G401 (cell line): ENCODE measurements around the gene BHLHE40. TPM values are rescaled to one million over a fixed set of nuclear protein-coding genes. Genes with fewer than 3 reads are reported as not detected.

Experiments used
- DNase-seq: peaks from one replicate; pipeline ENCODE4 v3.0.0-alpha.2; 2015; ENCODE audit warnings: low spot score
- in situ Hi-C: cut with HindIII; loops from 2 replicates; pipeline ENCODE4 v1.10.0; 2016; ENCODE audit warnings: low sequenced_read_pairs, mixed read lengths
- total RNA-seq: library from RNA; depleted of rRNA; stranded (reverse); fragments of >200 nt; shearing (Covaris generic); gene quantifications from 2 replicates; pipeline ENCODE4 v1.2.3, GENCODE V29; 2014

The BHLHE40 gene
- total RNA-seq, 1 experiment from 2014 or later: 7.2 TPM

GRCh38 chr3:4981665-4982494 lies 2.6 kb downstream of the BHLHE40 start:
- peak; percentile 57 for DNase-seq
- in situ Hi-C loops: no loop called here

GRCh38 chr3:4982773-4983738 lies 3.8 kb downstream of the BHLHE40 start:
- in situ Hi-C loops: no loop called here
- DNase-seq: no peak

- no peak for DNase-seq
- in situ Hi-C loops: no loop called here
These were observed 4.7 kb downstream of the BHLHE40 start for GRCh38 chr3:4983739-4984510.

DNA sequence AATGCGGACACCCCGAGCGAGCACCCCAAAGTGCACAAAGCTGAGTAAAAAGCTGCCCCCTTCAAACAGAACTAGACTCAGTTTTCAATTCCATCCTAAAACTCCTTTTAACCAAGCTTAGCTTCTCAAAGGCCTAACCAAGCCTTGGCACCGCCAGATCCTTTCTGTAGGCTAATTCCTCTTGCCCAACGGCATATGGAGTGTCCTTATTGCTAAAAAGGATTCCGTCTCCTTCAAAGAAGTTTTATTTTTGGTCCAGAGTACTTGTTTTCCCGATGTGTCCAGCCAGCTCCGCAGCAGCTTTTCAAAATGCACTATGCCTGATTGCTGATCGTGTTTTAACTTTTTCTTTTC lies 5.3 kb downstream of the BHLHE40 start:
- DNase-seq: no peak
- in situ Hi-C loops: no loop called here

- in situ Hi-C loops: no loop called here
- DNase-seq: peak; percentile 20
These were observed 6.3 kb downstream of the BHLHE40 start for GRCh38 chr3:4985330-4986174.

DNA sequence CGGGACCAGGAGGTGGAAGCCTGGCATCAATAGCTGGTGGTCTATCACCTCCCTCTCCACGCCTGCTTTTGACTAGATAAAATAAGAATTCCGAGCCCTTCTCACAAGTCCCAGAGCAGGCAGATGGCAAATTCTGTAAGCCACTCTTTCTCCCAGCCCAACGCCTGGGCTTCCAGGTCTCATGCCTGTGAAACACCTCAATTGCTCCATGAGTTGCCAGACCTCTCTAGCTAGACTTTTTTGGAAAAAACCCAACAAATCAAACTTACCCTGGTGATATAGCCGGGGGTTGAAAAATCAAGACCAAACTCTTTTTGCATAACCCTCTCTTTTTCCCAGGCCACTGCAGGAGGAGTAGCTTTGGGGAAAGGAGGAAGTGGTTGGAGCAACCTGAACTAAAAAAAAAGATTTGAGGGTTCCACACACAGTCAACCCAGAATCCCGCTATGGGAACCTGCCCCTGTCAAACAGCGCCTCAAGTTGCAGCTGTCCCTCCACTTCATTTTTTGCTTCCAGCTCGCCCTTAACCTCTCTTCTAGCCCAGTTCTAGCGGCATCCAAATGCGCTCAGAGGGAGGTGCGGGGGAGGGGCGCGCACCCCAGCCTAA lies 7.0 kb downstream of the BHLHE40 start:
- DNase-seq: no peak
- in situ Hi-C loops: no loop called here

- DNase-seq: peak; percentile 77
- in situ Hi-C loops: no loop called here
These were observed 7.7 kb downstream of the BHLHE40 start for GRCh38 chr3:4986782-4987537.

DNA sequence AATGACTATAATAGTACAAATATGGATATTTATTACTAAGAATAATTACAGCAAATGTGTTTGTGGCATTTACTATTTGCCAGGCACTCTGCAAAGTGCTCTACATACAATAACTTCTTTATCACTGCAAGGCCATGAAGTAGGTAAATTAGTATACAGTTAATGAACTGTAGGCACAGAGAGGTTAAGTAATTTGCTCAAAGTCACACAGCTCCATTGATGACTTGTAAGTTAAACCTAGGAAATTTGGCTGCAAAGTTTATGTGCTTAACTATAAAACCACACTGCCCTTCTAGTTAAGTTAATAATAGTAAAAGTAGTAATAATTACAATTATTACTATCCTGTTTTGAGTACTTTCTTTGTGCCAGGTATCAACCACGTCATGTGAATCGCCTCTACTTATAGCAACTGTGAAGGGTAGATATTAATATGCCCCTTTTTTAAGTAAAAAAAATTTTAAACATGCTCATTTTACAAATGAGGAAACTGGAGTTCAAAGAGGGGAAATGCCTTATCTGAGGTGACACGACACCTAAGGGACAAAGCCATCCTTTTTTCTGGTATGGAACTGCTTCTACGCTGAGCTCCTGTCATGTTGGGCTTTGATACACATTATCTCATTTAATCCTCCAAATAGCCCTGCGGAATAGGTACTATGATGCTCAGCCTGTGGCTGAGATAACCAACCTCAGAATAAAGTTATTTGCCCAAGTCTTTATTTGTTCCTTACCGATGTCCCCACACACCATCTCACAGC lies 8.5 kb downstream of the BHLHE40 start:
- in situ Hi-C loops: no loop called here
- no peak for DNase-seq

DNA sequence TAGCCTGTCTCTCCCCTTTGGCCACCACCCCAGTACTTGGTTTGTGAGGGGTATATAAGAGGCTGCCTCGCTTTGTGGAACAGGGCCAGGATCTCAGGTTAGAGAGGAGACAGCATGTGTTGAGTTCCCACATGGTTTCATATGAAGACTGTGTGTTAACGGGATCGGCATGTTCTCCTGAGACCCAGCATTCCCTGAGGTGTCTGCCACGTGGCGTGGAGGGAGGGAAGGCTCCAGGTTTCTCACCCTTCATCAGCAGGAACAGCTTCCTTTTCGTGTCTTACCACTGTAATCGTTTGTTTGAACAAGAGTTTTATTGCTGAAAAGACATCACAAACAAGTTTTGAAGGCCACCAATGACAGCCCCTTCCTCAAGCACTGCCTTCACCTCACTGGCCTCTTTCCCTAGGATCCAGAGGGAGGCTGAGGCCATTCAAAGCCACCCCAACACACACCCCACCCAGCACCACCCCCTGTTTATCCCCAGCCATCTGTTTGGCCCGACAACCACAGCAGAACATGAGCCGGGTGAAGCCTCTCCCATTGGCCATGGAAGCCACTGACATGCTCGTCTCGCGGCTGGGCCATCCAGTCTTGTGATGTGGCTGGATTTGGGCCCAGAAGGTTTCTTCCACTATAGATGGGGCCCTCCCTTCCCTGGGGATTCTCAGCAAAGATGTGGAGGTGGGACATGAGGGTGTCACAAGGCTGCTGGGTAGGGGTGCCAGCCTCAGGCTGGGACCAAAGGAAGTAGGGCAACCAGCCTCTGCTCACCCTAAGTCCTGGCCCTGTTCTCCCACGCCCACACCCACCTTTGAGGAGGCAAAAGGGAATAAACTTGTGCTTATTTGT lies 10.0 kb downstream of the BHLHE40 start:
- no peak for DNase-seq
- in situ Hi-C loops: no loop called here

DNA sequence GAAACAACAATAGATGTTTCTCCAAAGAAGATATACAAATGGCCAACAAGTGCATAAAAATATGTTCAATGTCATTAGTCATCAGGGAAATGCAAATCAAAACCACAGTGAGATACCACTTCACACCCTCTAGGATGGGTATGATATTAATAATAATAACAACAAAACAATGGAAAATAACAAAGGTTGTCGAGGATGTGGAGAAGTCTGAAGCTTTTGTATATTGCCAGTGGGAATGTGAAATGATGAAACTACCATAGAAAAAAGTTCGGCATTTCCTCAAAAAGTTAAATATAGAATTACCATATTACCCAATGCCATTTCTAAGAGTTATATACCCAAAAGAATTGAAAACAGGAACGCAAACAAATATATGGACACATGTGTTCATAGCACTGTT lies 10.8 kb downstream of the BHLHE40 start:
- in situ Hi-C loops: no loop called here
- no peak for DNase-seq

DNA sequence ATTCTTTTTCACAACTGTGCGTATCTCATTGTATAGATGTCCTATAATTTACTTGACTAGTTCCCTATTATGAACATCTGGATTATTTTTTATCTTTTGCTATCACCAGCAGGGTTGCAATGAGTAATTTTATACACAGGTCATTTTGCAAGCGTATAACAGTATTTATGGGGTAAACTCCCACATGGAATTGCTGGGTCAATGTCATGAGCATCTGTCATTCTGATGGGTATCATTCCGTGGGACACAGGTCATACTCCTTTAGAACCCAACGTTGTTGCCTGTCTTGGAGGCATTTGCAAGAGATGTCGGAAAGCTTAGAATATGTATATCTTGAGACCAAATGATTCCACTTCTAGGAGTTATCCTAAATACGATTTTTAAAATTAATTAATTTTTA lies 12.9 kb downstream of the BHLHE40 start:
- in situ Hi-C loops: no loop called here
- no peak for DNase-seq

- in situ Hi-C loops: no loop called here
These were observed 14.3 kb downstream of the BHLHE40 start for GRCh38 chr3:4993276-4994143.

DNA sequence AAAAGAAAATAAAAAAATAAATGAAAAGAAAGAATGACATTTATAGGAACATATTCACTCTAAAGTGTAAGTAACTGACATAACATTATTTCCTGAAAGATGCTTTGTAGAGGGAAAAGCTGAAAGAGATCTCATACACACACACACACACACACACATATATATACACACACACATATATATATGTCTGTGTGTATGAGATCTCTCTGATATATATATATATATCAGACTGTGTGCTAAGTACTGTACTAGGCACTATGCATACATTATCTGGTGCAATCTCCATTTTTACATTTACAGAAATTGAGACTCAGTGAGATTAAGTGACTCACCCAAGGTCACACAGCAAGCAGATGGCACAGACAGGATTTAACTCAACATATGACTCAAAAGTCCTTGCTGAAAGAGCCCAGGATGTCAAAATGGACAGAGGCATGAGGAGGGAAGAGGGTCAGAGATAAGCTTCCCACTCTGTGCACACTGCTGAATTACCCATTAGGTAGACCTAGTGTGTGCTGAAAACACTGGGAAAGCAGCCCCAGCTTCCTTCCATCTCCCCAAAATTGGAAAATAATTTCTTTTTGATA lies 15.0 kb downstream of the BHLHE40 start:
- no peak for DNase-seq
- in situ Hi-C loops: no loop called here

More at GRCh38 chr3:4993276-4994143, 14.3 kb downstream of the BHLHE40 start:
- DNase-seq: no peak

GRCh38 chr3:4994823-4995499 lies 15.7 kb downstream of the BHLHE40 start:
- in situ Hi-C loops: no loop called here
- DNase-seq: no peak
